Ishikawa (cell line): ENCODE measurements around the gene RASAL3.

Source experiments
- EP300 ChIP-seq: IDR thresholded peaks from 2 replicates; pipeline ENCODE4 v1.6.1; 2012; ENCODE audit warnings: borderline replicate concordance
- NFIC ChIP-seq: IDR thresholded peaks from 2 replicates; pipeline ENCODE4 v1.6.1; 2012
- TF ChIP-seq, protein P1 (sequence below): IDR thresholded peaks from 2 replicates; pipeline ENCODE4 v1.6.1; 2012

DNA sequence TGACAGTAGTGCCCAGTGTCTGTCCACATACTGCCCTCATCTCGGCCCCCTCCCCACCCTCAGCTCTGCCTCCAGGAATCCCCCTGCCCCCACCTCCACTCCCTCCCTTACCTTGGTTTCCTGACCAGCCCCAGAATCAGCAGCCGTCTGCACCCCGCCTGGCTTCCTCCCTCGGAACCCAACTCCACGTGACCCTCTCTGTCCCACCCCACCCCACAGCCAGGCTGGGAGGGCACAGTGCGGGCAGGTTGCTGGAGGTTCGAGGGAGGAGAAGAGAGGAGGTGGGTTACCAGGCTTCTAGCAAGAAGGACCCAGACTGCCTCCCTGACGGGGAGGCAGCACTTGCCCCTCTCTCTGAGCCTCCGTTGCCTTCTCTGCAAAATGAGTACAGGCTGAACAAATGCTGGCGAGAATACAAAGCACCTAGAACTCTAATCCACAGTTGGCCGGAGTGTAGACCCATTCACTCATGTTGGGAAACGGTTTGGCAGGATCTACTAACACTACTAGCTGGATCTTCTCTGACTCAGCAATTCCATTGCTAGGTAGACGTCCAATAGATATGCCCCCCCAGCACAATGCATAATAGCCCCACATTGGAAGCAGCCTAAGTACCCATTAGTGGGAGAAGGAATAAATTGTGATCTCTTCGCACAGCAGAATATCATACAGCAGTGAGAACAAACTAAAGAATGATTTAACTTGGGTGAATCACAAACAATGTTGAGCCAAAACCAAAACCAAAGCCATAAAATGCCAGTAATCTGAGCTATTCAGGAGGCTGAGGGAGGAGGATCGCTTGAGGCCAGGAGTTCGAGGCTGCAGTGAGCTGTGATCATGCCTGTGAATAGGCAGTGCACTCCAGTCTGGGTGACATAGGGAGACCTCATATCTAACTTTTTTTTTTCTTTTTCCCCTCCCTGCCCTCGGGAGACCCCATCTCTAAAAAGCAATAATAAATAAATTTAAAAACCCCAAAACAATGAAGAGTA, at the start of gene RASAL3:
- TF ChIP-seq EP300 = no peak
- TF ChIP-seq NFIC = no peak
- TF ChIP-seq, protein P1, sequence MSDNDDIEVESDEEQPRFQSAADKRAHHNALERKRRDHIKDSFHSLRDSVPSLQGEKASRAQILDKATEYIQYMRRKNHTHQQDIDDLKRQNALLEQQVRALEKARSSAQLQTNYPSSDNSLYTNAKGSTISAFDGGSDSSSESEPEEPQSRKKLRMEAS = no peak
